Memory B cell (primary cell): ENCODE data around the gene MIGA2.
"Not testable (repeated sequence)": the region's sequence is repeated elsewhere in the genome, so short reads cannot be mapped to it uniquely, and the experiment has no call there.

Experiments
- ATAC-seq: fragments of 150-1000 bp; cut with Tn5 transposase; 2 replicates; pipeline ENCODE4 v1.10.0; 2021; ENCODE audit warnings: low read depth, mild to moderate bottlenecking, moderate library complexity
- DNase-seq, 2 donors: peaks; one replicate each; pipeline ENCODE4 v3.0.0; 2022; ENCODE audit warnings: low spot score in 2 of 2
- H3K27ac Mint-ChIP-seq: one replicate; pipeline ENCODE4 v1.8.0; 2022; ENCODE audit warnings: mild to moderate bottlenecking, moderate library complexity, mixed read lengths
- H3K27me3 Mint-ChIP-seq: one replicate; pipeline ENCODE4 v1.8.0; 2022; ENCODE audit warnings: mixed read lengths
- H3K36me3 Mint-ChIP-seq: one replicate; pipeline ENCODE4 v1.8.0; 2022; ENCODE audit warnings: mild to moderate bottlenecking, mixed read lengths
- H3K4me1 Mint-ChIP-seq: one replicate; pipeline ENCODE4 v1.8.0; 2022; ENCODE audit warnings: mixed read lengths
- H3K4me3 Mint-ChIP-seq: one replicate; pipeline ENCODE4 v1.8.0; 2022; ENCODE audit warnings: mild to moderate bottlenecking, moderate library complexity, mixed read lengths
- H3K9me3 Mint-ChIP-seq: one replicate; pipeline ENCODE4 v1.8.0; 2022; ENCODE audit warnings: mixed read lengths

Gene MIGA2, protein sequence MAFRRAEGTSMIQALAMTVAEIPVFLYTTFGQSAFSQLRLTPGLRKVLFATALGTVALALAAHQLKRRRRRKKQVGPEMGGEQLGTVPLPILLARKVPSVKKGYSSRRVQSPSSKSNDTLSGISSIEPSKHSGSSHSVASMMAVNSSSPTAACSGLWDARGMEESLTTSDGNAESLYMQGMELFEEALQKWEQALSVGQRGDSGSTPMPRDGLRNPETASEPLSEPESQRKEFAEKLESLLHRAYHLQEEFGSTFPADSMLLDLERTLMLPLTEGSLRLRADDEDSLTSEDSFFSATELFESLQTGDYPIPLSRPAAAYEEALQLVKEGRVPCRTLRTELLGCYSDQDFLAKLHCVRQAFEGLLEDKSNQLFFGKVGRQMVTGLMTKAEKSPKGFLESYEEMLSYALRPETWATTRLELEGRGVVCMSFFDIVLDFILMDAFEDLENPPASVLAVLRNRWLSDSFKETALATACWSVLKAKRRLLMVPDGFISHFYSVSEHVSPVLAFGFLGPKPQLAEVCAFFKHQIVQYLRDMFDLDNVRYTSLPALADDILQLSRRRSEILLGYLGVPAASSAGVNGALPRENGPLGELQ

DNA sequence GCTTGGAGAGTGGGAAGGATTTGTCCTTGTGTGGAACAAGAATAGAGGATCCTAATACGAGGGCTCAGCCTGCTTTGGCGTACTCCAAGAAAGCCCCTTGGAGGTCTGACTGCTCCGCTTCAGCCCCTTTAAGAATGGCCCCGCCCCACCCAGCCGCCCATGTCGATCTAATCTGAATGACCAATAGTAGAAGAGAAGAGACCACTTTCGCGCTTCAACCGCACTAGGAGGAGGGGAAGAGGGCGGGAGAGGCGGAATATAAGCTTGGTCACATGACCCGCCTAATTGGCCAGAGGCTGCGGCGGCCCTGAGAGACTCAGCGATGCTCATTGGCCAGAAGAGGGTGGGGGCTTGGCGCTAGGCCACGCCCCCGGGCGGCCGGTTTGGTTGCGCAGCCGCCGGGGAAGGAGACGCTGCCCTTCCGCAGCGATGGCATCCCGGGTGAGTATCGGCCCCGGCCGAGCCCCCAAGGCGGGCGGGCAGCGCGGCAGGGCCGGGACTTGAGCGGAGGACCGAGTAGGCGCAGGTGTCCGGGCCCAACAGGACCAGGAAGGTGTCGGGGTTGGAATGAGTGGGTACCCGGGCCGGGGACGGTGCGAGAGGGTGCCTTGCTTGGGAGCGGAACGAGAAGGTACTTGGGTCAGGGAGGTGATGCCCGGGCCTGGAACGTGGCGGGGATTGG lies at the start of gene MIGA2:
MIGA2 (plus strand) TSS at position 386 of the 682 bp plus-strand sequence. CDS start 3,969 bp downstream, outside the sequence.
- Mint-ChIP-seq H3K27me3 (no peaks in the 10 kb centered on the region), H3K4me1 (peaks cover 23% of the 10 kb centered on the region), H3K36me3 (no peaks in the 10 kb centered on the region), H3K27ac (peak within 1 kb of the TSS; percentile 93), H3K9me3 (no peaks in the 10 kb centered on the region), H3K4me3 (peak within 1 kb of the TSS; percentile 93)
- ATAC-seq, result peak; percentile 98
- DNase-seq, result peak; percentile 82 to 89

DNA sequence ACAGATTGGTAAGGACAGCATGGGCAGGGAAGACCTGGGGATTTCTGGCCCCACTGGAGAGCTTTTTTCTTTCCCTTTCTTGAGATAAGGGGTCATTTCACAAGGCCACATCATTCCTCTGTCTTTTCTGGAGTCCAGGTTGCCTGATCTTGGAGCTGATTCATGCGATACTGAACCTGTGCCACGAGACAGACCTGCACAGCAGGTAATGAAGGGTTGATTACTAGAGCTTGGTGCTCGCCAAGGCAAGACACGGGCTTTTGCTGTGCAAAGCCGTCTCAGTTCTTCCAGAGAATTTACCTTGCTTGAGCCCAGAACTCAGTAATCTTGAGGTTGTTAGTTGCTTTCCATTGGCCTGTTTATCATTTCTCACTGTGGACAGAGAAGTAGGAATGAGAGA lies 49.8 kb upstream of the MIGA2 start:
- no peak for DNase-seq
- no peak for ATAC-seq
- no peaks in the 10 kb centered on the region for H3K4me1 Mint-ChIP-seq
- H3K9me3 Mint-ChIP-seq, result no peaks in the 10 kb centered on the region
- H3K4me3 Mint-ChIP-seq, result no peak overlapping the region
- H3K36me3 Mint-ChIP-seq, result peaks cover 44% of the 10 kb centered on the region
- H3K27ac Mint-ChIP-seq, result no peak overlapping the region
- no peaks in the 10 kb centered on the region for H3K27me3 Mint-ChIP-seq

DNA sequence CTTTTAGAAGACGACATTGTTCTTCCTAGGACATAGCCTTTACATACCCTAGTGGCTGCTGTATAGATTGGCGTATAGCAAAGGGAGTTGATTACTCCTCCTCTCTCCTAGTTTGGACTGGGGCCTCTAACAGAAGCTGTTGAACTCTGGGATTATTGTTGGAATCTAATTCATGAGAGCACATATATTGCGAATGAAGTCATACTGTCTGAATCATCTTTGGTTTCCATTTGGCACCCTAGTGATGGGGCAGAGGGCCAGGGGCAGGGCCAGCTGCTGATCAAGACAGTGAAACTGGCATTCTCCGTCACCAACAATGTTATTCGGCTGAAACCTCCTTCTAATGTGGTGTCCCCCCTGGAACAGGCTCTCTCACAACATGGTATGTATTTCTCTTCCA lies 48.6 kb upstream of the MIGA2 start:
- no peaks in the 10 kb centered on the region for H3K4me1 Mint-ChIP-seq
- no peaks in the 10 kb centered on the region for H3K27me3 Mint-ChIP-seq

DNA sequence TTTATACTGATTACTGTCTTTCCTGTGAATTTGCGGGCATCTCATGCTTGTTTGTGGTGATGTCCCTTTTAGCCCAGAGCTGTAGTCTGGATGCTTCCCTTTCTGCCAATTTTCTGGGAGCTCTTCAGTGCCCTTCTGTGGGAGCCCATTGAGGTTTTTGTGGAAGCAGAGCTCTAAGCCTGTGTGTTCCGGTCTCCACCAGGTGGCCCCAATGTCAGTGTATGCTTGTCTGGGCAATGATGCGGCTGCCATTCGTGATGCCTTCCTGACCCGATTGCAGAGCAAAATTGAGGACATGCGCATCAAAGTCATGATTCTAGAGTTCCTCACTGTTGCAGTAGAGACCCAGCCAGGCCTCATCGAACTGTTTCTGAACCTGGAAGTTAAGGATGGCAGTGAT lies 43.4 kb upstream of the MIGA2 start:
- Mint-ChIP-seq H3K4me1 (no peaks in the 10 kb centered on the region), H3K36me3 (peaks cover 45% of the 10 kb centered on the region), H3K27me3 (no peaks in the 10 kb centered on the region), H3K27ac (no peak overlapping the region), H3K9me3 (no peaks in the 10 kb centered on the region), H3K4me3 (no peak overlapping the region)
- no peak for ATAC-seq
- DNase-seq, result no peak

More for the DNA sequence above, 48.6 kb upstream of the MIGA2 start:
- DNase-seq, result no peak
- ATAC-seq, result no peak
- Mint-ChIP-seq H3K4me3 (no peak overlapping the region), H3K36me3 (peaks cover 43% of the 10 kb centered on the region), H3K27ac (no peak overlapping the region), H3K9me3 (no peaks in the 10 kb centered on the region)

DNA sequence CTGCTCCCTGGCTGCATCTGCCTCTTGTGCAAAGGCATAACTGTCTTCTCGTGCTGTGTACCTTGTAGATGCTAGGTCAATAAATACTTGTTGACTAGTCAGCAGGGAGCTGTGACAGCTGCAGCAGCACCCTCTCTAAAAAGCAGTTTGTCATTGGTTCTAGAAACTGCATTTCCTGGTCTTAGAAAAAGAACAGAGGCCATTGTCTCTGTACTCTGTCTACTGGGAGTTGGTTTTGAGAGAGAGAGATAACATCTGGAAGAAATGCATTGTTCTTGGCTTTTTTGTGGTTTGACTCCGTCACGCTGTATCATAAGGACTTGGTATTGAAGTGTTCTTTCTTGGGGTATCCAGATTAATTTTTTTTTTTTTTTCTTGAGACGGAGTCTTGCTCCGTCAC lies 40.6 kb upstream of the MIGA2 start:
- Mint-ChIP-seq H3K4me3 (no peak overlapping the region), H3K36me3 (peaks cover 48% of the 10 kb centered on the region), H3K4me1 (no peaks in the 10 kb centered on the region), H3K27me3 (no peaks in the 10 kb centered on the region), H3K27ac (no peak overlapping the region), H3K9me3 (no peaks in the 10 kb centered on the region)
- no peak for DNase-seq
- ATAC-seq, result no peak

DNA sequence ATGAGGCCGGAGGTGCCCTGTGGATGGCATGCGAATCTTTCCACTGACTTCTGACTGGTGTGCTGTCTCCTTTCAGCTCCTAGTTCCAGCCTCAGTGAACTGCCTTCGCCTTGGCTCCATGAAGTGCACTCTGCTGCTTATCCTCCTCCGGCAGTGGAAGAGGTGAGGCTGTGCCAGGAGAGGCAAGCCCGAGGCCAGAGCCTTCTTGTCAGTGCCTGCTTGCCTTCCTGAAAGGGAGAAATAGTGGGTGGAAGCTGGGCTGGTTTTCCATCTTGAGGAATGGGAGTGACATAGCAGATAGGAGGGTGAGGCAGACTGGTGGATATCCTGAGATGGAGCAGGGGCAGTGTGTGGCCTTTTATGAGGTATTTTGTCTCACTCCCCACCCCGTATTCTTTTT lies 38.0 kb upstream of the MIGA2 start:
- DNase-seq, result no peak
- no peak for ATAC-seq
- Mint-ChIP-seq H3K9me3 (no peaks in the 10 kb centered on the region), H3K27ac (no peak overlapping the region), H3K4me3 (no peak overlapping the region), H3K4me1 (no peaks in the 10 kb centered on the region), H3K27me3 (no peaks in the 10 kb centered on the region), H3K36me3 (peaks cover 46% of the 10 kb centered on the region)

DNA sequence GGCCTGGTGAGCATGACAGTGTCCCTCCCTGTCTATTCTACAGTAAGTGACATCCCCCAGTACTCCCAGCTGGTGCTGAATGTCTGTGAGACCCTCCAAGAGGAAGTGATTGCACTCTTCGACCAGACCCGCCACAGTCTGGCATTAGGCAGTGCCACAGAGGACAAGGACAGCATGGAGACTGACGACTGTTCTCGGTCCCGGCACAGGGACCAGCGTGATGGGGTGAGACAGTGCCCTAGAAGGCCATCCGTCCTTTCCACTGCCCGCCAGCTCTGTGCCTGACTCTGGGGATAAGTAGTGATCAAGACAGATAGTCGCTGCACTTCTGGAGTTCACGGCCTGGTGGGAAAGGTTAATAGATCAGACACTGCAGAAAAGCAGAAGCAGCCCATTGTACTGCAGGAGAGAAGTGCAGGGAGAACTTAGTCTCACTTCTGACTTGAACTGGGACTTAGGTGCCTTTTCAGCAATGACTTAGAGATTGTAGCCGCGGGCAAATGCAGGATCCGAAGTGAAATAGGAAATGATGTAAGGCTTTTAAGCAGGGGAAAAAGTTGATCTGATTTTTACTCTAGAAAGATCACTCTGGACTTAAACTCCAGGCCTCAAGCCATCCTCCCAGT lies 36.7 kb upstream of the MIGA2 start:
- Mint-ChIP-seq H3K27ac (peak overlapping the region; percentile 53), H3K36me3 (peaks cover 37% of the 10 kb centered on the region), H3K4me3 (no peak overlapping the region), H3K9me3 (no peaks in the 10 kb centered on the region), H3K27me3 (no peaks in the 10 kb centered on the region), H3K4me1 (no peaks in the 10 kb centered on the region)
- ATAC-seq, result no peak
- DNase-seq, result no peak

DNA sequence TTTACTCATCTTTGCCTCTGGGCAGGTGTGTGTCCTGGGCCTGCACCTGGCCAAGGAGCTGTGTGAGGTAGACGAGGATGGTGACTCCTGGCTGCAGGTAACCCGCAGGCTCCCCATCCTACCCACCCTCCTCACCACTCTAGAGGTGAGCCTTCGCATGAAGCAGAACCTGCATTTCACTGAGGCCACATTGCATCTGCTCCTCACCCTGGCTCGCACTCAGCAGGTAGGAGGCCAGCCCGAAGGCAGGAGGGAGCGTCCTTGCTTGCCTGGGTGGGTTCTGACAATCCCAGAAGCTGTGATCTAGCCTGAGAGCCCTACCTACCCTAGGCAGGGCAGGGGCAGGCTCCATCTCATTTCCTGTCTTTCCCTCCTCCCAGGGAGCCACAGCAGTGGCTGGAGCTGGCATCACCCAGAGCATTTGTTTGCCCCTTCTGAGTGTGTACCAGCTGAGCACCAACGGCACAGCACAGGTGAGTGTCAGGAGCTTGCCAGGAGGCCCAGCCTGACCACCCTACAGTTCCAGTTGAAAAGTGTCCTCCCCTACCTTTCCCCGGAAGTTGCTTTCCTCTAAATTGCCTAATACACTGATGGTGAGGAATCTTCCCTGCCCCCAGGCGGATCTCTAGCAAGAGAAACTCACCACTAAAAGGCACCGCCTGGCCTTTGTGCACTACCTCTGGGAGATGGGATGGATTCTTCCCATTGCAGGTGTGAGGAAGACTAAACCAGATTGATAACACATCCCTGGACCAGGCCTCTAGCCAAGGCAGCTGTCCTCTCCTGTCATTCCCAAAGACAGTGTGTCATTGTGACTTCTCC lies 34.7 kb upstream of the MIGA2 start:
- peak overlapping the region; percentile 65 for H3K27ac Mint-ChIP-seq
- no peak for DNase-seq
- peaks cover 34% of the 10 kb centered on the region for H3K36me3 Mint-ChIP-seq
- no peaks in the 10 kb centered on the region for H3K27me3 Mint-ChIP-seq
- H3K4me1 Mint-ChIP-seq, result peaks cover 3% of the 10 kb centered on the region
- no peak for ATAC-seq
- H3K4me3 Mint-ChIP-seq, result no peak overlapping the region
- no peaks in the 10 kb centered on the region for H3K9me3 Mint-ChIP-seq

DNA sequence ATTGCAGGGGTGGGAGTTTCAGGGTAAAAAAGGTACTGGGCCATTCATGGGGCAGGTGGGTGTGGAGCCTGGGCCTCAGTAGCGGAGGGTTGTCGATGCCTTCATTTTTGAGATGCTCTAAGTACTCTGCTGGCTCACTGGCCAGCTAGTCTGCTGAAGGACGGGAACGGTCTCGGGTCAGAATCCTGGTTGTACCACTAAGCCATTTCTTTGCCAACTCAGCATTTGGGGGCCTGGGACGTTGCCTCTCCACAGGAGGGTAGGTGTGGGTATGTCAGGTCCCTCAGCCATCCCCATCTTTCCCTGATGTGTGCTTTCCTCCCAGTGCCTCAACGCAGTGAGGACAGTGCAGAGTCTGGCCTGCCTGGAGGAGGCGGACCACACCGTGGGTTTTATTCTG lies 33.4 kb upstream of the MIGA2 start:
- DNase-seq, result no peak
- H3K36me3 Mint-ChIP-seq, result peaks cover 29% of the 10 kb centered on the region
- peak overlapping the region; percentile 65 for H3K27ac Mint-ChIP-seq

DNA sequence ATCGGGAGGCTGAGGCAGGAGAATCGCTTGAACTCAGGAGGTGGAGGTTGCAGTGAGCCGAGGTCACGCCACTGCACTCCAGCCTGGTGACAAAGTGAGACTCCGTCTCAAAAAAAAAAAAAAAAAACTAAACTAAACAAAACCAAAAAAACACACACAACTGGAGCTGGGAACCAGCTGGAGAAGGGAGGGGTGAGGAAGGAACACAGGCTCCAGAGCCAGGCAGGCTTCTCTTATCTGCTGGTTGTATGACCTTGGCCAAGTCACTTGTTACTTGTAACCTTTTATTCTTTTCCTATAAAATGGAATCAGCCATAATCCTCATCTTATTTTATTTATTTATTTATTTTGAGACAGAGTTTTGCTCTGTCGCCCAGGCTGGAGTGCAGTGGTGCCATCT lies 32.3 kb upstream of the MIGA2 start:
- not testable (repeated sequence) for H3K27me3 Mint-ChIP-seq, H3K27ac Mint-ChIP-seq, H3K4me3 Mint-ChIP-seq, DNase-seq, H3K9me3 Mint-ChIP-seq, ATAC-seq, H3K4me1 Mint-ChIP-seq
- H3K36me3 Mint-ChIP-seq, result peaks cover 24% of the 10 kb centered on the region

More for the DNA sequence above, 33.4 kb upstream of the MIGA2 start:
- Mint-ChIP-seq H3K9me3 (no peaks in the 10 kb centered on the region), H3K4me1 (peaks cover 3% of the 10 kb centered on the region), H3K4me3 (no peak overlapping the region), H3K27me3 (no peaks in the 10 kb centered on the region)
- ATAC-seq, result no peak

DNA sequence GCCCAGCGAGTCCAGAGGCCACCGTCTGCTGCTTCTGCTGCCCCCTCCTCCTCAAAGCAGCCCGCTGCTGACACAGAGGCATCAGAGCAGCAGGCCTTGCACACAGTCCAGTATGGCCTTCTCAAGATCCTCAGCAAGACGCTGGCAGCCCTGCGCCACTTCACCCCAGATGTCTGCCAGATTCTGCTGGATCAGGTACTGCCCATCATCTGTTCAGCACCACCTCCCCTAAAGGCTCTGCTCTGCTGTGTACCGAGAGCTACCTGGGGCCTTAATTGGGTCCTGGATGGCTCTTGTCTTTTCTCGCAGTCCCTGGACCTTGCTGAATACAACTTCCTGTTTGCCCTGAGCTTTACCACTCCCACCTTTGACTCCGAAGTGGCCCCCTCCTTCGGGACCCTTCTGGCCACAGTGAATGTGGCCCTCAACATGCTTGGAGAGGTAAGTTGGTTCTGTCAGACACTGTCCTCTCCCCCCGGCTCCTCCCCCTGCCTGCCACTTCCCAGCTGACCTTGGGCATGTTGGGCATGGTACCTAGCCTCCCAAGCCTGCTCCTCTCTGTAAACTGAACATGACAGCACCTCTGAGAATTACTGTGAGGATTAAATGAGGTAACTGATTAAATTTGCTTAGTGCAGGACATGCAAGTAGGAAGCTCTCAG lies 31.0 kb upstream of the MIGA2 start:
- H3K36me3 Mint-ChIP-seq, result peaks cover 18% of the 10 kb centered on the region
- no peak overlapping the region for H3K27ac Mint-ChIP-seq
- no peaks in the 10 kb centered on the region for H3K9me3 Mint-ChIP-seq
- no peak overlapping the region for H3K4me3 Mint-ChIP-seq
- H3K27me3 Mint-ChIP-seq, result no peaks in the 10 kb centered on the region
- peaks cover 3% of the 10 kb centered on the region for H3K4me1 Mint-ChIP-seq
- ATAC-seq (no peak), DNase-seq (no peak)

DNA sequence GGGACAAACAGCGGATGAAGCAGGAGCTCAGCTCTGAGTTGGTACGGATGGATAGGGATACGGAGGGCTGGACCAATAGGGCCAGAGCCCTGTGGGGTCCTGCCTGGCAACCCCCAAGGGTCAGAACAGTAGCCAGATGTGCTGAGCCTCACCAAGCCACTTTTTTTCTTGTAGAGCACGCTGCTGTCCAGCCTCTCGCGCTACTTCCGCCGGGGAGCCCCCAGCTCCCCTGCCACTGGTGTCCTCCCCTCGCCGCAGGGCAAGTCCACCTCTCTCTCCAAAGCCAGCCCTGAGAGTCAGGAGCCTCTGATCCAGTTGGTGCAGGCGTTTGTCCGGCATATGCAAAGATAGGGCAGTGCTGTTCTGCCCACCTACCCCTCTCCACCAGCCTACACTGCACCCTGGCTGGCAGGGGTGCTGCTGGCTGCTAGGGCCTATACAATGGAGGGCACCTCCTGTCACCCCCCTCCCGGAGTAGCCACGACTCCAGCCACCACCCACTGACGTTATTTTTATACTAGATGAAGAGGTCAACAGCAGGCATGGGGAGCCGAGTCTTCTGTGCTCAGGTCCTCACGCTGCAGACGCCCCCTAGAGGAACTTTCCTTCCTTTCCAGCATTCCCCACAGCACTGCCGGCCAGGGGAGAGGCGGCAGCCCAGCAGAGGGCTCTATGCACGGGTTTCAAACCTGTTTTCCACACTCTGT lies 29.9 kb upstream of the MIGA2 start:
- peak overlapping the region; percentile 40 for H3K27ac Mint-ChIP-seq
- ATAC-seq, result peak; percentile 90
- peaks cover 3% of the 10 kb centered on the region for H3K4me1 Mint-ChIP-seq
- H3K9me3 Mint-ChIP-seq, result no peaks in the 10 kb centered on the region
- H3K27me3 Mint-ChIP-seq, result no peaks in the 10 kb centered on the region
- DNase-seq, result peak in 1 of 2 donors; percentile 43
- H3K36me3 Mint-ChIP-seq, result peaks cover 12% of the 10 kb centered on the region
- H3K4me3 Mint-ChIP-seq, result no peak overlapping the region
